ENCODE results near the gene TUBG2. TPM values are rescaled to one million over a fixed set of nuclear protein-coding genes. Genes with fewer than 3 reads are reported as not detected.

TUBG2 gene
- total RNA-seq, 1 experiment from 2014 or later: 26.7 TPM

GRCh38 chr17:42676424-42677011, 17.4 kb downstream of the TUBG2 start, which contains the start of gene PLEKHH3:
PLEKHH3 (minus strand) TSS chr17:42676994; CDS start chr17:42676563, 431 bp downstream.
- ATAC-seq: no peak
- peak; percentile 13; the same call in 1 of the 2 replicates for TF ChIP-seq ZNF263 (CRISPR knock-in tag; IDR thresholded peaks at IDR 0.05; ENCODE audit: low read depth)
- TF ChIP-seq FOXP1 (CRISPR knock-in tag; IDR thresholded peaks at IDR 0.05; ENCODE audit: borderline replicate concordance): 0 out of 2 replicates have a peak, but pooled peaks have one; percentile 8
- TF ChIP-seq USF1 (CRISPR knock-in tag; IDR thresholded peaks at IDR 0.05): 0 out of 2 replicates have a peak, but pooled peaks have one; percentile 10
- 0 out of 2 replicates have a peak, but pooled peaks have one; percentile 33 for TF ChIP-seq ETV6 (CRISPR knock-in tag; IDR thresholded peaks at IDR 0.05)
- TF ChIP-seq FOXP4 (CRISPR knock-in tag; IDR thresholded peaks at IDR 0.05): no peak
- TF ChIP-seq ZBTB43 (CRISPR knock-in tag; IDR thresholded peaks at IDR 0.05): no peak
- peak; percentile 22; the same call in 1 of the 2 replicates for TF ChIP-seq TP53 (CRISPR knock-in tag; IDR thresholded peaks at IDR 0.05)
- peak; percentile 54; the same call in 1 of the 2 replicates for TF ChIP-seq IRF1 (CRISPR knock-in tag; IDR thresholded peaks at IDR 0.05)
- TF ChIP-seq ZNF423 (CRISPR knock-in tag; IDR thresholded peaks at IDR 0.05): peak; percentile 51; the same call in 1 of the 2 replicates
- Mint-ChIP-seq H3K9me3 (no peaks in the 10 kb centered on the region), H3K4me1 (peaks cover 39% of the 10 kb centered on the region), H3K4me3 (peak within 1 kb of the TSS; percentile 79), H3K36me3 (peaks cover 3% of the 10 kb centered on the region; the same call in 1 of the 2 replicates), H3K27me3 (ENCODE audit: low read depth) (peaks cover 8% of the 10 kb centered on the region), H3K27ac (peak within 1 kb of the TSS; percentile 94)
- CTCF ChIA-PET: interaction anchor here (1.0 to 6.5 kb wide), 9 partner anchors 18 to 128 kb away, joined by 3 to 122 read pairs (median 12); partner anchors contain the start of genes CNTD1, COA3, PSMC3IP and RETREG3
- POLR2A ChIA-PET: interaction anchor here (1.4 to 2.3 kb wide), 4 partner anchors 17 to 99 kb away, joined by 5 to 8 read pairs (median 6); partner anchors contain the start of genes PSMC3IP, RETREG3, TUBG1 and TUBG2
- DNase-seq (ENCODE audit: low spot score): no peak

- ChIA-PET CTCF (interaction anchor here (1.0 to 6.5 kb wide), 7 partner anchors 18 to 121 kb away, joined by 3 to 122 read pairs (median 14); partner anchors contain the start of genes CNTD1, COA3, PSMC3IP and RETREG3), POLR2A (interaction anchor here (1.6 to 2.3 kb wide), 3 partner anchors 59 to 99 kb away, joined by 5 to 8 read pairs (median 7); partner anchors contain the start of genes PSMC3IP, RETREG3 and TUBG1)
- Mint-ChIP-seq H3K4me3 (peak overlapping the region; percentile 79), H3K36me3 (no peaks in the 10 kb centered on the region), H3K27ac (peak overlapping the region; percentile 94), H3K27me3 (ENCODE audit: low read depth) (peaks cover 8% of the 10 kb centered on the region), H3K4me1 (peaks cover 40% of the 10 kb centered on the region), H3K9me3 (no peaks in the 10 kb centered on the region)
- peak; percentile 100 for DNase-seq (ENCODE audit: low spot score)
- ATAC-seq: peak; percentile 68
- TF ChIP-seq ZNF396 (CRISPR knock-in tag; IDR thresholded peaks at IDR 0.05; ENCODE audit: borderline replicate concordance) (no peak), PRRX2 (CRISPR knock-in tag; IDR thresholded peaks at IDR 0.05) (no peak), ZNF423 (CRISPR knock-in tag; IDR thresholded peaks at IDR 0.05) (no peak), MYBL2 (CRISPR knock-in tag; IDR thresholded peaks at IDR 0.05) (no peak), HMGXB4 (CRISPR knock-in tag; IDR thresholded peaks at IDR 0.05) (no peak), NFYB (CRISPR knock-in tag; conservative IDR thresholded peaks at IDR 0.05; ENCODE audit: low read depth) (peak; percentile 82), E2F4 (CRISPR knock-in tag; IDR thresholded peaks at IDR 0.05; ENCODE audit: borderline replicate concordance, low read depth) (no peak), CBFB (CRISPR knock-in tag; IDR thresholded peaks at IDR 0.05; ENCODE audit: low read depth) (no peak), NR2C2 (CRISPR knock-in tag; IDR thresholded peaks at IDR 0.05) (no peak)
- TF ChIP-seq, protein P1, sequence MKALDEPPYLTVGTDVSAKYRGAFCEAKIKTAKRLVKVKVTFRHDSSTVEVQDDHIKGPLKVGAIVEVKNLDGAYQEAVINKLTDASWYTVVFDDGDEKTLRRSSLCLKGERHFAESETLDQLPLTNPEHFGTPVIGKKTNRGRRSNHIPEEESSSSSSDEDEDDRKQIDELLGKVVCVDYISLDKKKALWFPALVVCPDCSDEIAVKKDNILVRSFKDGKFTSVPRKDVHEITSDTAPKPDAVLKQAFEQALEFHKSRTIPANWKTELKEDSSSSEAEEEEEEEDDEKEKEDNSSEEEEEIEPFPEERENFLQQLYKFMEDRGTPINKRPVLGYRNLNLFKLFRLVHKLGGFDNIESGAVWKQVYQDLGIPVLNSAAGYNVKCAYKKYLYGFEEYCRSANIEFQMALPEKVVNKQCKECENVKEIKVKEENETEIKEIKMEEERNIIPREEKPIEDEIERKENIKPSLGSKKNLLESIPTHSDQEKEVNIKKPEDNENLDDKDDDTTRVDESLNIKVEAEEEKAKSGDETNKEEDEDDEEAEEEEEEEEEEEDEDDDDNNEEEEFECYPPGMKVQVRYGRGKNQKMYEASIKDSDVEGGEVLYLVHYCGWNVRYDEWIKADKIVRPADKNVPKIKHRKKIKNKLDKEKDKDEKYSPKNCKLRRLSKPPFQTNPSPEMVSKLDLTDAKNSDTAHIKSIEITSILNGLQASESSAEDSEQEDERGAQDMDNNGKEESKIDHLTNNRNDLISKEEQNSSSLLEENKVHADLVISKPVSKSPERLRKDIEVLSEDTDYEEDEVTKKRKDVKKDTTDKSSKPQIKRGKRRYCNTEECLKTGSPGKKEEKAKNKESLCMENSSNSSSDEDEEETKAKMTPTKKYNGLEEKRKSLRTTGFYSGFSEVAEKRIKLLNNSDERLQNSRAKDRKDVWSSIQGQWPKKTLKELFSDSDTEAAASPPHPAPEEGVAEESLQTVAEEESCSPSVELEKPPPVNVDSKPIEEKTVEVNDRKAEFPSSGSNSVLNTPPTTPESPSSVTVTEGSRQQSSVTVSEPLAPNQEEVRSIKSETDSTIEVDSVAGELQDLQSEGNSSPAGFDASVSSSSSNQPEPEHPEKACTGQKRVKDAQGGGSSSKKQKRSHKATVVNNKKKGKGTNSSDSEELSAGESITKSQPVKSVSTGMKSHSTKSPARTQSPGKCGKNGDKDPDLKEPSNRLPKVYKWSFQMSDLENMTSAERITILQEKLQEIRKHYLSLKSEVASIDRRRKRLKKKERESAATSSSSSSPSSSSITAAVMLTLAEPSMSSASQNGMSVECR (CRISPR knock-in tag; IDR thresholded peaks at IDR 0.05; ENCODE audit: borderline replicate concordance): no peak
Observed at GRCh38 chr17:42677012-42677857, 18.2 kb downstream of the TUBG2 start.

Measured in WTC11 (cell line).